HG03196 (cell line): ENCODE results near the gene PLXNB1.

Experiments used
- ATAC-seq: cut with Tn5 transposase; IDR thresholded peaks from one replicate; pipeline ENCODE4 v1.9.1; 2021; ENCODE audit not compliant: unreplicated experiment

The PLXNB1 gene

DNA sequence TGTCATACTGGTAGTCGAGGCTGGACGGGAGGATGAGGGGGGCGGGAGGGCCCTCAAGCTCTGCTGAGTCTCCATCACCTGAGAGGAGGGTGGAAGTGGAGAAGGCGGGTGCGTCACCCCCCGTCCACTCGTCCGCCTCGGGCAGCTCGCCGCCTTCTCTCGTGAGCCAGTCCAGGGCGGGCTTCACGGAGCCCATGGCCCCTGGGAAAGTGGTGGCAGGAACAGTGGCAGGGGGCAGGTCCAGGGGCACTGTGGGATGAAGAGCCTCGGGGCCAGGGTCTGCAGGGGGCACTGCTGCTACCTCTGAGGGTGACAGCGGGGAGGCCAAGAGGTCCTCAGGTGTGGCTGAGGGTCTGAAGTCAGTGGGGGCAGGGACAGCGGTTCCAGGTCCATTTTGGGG lies 10.3 kb downstream of the PLXNB1 start:
- ATAC-seq: no peak

DNA sequence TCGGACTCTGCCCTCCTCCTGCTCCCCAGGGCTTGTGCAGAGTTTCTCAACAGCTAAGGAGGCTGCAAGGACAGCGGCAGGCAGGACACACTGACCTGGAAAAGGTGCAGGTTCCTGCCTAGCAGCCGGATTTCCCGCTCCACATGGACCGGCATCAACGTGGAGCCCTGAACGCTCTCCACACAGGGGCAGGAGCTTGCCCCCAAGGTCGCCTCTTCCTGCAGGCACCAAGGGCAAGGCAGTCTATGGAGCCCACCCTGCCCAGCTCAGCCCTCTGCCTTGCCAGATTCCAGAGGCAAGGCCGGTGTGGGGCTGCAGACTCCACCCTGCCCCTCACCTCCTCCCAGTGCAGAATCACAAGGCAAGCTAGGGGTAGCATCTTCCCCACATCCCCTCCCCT lies 10.7 kb downstream of the PLXNB1 start:
- no peak for ATAC-seq

DNA sequence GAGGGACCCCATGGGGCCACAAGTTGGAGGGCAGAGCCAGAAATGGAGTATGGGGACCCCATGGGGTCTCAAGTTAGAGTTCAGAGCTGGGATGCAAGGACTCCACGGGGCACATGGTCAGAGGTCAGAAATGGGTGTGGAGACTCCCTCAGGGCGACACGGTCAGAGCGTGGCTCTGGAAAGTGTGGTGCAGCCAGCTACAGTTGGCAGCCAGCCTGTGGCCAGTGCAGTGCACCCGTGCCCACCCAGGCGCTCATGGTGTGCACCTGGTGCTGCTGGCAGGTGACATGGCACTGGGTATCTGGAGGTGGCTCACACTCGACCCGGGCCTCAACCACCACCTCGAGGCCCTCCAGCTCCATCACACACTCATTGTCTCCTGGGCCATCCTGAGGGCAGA lies 11.2 kb downstream of the PLXNB1 start:
- ATAC-seq: no peak

DNA sequence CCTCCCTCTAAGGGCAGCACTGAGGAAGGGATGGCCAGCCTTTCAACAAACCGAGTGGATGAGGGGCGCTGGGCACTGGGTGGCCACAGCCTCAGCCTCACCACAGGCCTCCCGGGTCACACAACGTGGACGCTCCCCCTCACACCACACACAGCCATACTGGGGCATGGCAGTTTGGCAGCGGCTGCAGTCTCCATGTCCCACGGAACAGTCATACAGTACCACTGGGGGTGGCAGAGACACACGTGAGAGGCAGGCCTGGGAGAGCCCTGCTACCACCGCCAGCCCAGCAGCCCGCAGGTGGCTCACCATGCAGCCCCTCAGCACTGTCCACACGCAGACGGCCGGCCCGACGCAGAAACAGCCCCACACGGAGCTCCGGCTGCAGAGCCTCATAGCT lies 11.7 kb downstream of the PLXNB1 start:
- ATAC-seq: no peak

DNA sequence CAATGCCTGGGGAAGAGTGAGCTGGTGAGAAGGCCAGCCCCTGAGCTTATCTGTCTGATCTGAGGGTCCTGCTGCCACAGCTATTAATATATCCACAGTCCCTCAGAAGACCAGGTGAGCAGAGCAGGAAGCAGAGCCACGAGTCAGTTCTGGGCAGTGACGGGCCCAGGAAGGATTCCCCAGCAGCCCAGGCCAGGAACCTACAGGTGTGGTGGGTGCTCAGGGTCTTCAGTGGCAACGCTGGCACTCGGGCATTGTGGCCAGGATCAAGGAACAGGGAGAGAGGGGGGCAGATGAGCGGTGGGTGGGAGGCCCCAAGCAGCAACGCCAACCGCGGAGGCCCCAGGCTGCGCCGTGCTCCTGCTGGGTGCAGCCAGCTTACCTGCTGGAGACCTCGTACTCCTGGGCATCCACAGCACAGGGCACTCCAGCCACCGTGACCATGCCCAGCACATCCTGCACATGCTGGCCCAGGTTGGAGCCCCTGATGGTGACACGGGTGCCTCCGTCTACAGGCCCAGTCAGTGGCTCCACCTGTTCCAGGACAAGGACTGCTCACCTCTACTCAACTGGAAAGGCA lies 12.3 kb downstream of the PLXNB1 start:
- ATAC-seq: no peak

DNA sequence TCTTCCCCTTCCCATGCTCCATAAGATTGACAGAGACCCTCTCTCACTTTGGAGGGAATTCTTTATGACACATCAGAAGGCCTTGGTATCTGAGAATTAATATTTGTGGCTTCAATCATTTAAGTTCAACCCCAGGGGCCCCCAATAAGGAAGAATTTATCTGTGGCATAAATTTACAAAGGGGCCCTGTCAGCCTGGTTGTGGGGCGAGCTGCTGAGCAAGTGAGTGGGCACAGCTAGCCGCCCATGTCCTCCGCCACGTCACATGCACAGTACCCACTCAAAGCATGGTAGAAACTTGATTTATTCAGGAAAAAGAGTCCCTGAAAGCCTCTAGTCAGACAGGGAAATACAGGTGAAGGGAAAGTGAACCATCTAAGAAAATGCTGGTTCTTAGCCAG lies 13.3 kb downstream of the PLXNB1 start:
- ATAC-seq: no peak

DNA sequence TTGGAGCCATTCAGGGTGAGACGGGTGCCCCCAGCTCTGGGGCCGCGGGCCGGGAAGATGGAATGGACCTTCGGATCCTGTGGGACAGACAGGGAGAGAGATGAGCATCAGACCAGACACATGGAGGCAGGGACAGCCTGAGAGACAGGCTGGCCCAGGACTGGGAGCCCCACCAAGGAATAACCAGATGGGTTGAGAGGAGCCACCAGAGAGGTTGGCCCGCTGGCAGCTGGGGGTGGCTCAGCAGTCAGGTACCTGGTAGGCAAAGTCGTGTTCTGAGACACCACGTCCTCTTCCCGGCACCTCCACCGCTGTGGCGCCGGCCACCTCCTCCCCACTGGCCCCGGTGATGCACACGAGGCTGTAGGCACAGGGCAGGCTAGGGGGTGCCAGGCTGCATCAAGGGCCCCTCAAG lies 13.8 kb downstream of the PLXNB1 start:
- ATAC-seq: no peak

DNA sequence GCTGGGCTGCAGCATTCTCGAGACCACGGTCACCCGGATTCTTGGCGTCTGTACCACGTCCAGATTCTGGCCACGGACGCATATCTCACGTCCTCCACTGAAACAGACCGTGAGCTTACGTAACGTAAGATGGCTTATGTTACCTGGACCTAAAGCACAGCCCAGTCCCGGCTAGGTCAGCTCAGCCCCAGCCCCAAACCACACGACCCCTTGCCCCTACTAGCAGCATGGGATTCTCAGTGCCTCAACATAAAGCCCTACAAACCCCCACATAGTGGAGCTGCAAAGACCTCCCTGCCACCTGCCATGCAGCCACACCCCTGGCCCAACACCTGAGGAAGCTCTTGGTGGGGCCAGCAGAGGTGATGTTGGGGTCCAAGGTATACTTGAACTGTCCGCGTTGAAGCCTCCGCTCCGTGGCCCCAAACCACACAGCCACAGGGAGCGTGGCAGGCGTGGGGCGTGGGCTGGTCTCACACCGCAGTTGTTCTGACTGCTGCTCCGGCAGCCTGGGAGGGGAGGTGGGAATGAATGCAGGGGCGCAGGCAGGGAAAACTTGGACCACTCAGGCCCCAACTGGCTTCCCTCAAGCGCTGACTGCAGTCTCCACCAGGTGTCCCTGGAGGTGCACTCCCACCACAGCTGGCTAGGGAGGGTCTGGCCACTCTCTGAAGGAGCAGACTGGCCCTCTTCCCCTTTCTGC lies 14.5 kb downstream of the PLXNB1 start:
- ATAC-seq: no peak

DNA sequence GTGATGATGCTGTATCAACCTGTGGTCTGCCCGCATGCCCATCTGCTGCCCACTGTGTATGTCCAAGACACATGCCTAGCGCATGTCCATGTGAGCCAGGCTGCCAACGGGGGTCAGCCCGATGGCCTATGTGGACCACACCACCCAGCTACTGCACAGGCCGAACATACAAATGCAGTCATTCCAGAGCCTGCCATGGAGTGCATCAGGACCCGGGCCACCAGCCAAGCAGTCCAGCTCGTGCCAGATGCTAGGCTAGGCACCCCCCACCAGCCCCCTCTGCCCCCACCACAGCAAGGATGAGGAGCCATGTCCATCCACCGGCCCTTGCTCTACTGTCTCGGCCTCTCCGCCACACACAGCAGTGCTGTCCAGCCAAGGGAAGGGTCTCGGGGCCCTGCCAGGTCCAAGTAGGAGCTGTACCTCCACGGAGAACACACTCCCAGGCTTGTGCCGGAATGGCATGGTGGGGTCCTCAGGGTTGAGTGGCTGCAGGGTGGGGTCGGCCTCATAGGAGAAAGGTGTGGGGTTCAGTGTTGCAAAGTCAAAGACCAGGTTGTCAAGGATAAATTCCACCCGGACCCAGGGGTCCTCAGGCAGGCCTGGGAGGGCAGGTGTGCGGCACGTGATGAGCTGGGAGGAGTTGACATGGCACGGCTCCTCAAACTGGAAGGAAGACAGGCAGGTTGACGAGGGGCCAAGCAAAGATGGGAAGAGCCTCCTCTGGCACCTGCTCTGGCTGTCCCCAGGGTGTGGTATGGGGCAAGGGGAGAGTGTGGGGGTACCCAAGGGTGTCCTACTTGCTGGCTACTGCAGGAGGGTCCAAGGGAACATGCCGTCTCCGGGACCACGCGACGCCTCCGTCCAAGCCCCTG lies 15.3 kb downstream of the PLXNB1 start:
- no peak for ATAC-seq

DNA sequence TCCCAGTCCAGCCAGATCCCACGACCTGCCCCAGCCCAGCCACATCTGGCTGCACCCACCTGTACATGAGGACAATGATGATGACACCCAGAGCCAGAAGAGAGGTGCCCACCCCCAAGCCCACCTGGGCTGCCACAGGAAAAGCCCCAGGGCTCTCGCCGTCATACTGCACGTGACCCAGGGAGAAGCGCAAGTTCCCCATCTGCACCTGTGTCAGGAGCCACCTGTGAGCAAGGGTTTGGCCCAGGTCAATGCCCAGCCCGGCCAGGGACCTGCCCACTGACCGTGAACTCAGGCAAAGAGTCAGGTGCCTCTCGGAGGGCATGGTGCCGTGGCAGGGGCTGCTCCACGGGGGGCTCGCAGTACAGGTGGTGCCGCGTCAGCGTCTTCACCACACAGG lies 16.3 kb downstream of the PLXNB1 start:
- no peak for ATAC-seq

DNA sequence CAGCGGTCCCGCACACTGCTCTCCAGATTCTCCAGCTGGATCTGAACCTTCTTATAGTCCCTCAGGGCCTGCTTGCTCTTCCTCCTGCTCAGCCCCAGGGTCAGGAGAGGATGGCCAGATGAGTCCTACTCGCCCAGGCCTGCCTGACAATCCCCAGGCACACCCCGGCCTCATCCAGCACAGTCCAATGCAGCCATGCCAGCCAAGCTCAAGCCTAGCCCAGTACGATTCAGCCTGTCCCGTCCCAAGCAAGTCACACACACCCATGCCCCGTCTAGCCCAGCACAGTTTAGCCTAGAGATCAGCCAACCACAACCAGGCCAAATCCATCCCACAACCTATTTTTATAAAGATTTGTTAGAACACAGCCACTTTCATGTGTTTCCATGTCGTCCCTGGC lies 16.8 kb downstream of the PLXNB1 start:
- ATAC-seq: no peak

DNA sequence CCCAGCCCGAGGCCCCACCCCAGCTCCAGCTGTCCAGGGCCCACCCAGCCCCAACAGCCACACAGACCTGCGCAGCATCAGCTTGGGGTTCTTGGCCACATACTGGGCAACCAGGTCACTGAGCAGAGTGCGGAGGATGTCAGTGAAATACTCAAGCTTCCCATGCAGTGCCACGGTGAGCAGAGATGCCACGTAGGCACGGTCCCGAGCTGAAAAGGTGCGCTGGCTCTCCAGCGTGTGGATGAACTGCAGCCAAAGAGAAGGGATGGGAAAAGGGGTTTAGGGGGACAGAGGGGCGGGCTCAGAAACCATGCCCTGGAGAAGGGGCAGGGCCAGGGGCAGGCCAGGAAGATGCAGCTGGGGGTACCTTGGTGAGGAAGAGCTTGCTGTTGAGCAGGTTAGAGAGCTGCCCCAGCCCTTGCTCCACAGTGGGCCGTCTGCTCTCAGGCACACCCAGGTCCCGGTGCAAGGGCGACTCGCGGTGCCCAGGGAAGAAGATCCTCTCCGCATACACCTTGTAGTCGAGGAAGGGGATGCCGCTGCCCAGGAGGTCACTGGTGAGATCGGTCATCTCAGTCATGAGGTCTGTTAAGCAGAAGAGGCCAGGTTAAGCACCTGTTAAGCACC lies 17.4 kb downstream of the PLXNB1 start:
- no peak for ATAC-seq

DNA sequence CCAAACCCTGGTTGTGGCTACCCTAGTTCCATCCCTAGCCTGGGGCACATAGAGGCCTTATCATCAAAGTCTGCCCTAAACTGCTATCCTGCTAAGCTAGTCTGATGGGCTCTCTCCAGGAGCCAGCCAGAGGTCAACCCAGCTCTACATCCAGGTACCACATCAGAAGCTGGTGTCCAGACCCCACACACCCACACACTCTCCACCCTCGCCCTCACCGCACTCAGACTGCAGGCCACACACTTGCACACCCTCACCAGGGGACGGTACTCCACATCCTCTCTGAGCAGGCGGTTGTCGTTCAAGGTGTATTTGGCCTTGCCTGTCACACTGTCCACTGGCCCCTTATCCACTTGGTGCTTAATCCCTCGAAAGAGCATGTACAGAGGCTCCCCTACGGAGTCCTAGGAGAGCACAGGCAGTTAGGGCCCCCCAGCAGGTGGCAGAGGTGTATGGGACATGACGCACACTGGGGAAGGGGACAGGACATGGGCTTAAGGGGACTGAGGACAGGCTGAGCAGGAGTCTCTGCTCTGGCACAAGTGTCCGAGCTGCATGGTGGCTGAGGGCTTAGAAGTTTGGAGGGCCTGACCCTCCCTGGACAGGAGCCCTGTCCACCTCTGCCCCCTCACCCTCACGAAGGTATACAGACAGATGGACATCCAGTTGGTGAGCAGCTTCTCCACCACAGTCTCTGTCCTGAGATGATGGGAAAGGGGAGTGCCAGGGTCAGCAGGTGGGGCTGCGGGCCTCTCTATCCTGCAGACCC lies 18.1 kb downstream of the PLXNB1 start:
- no peak for ATAC-seq

DNA sequence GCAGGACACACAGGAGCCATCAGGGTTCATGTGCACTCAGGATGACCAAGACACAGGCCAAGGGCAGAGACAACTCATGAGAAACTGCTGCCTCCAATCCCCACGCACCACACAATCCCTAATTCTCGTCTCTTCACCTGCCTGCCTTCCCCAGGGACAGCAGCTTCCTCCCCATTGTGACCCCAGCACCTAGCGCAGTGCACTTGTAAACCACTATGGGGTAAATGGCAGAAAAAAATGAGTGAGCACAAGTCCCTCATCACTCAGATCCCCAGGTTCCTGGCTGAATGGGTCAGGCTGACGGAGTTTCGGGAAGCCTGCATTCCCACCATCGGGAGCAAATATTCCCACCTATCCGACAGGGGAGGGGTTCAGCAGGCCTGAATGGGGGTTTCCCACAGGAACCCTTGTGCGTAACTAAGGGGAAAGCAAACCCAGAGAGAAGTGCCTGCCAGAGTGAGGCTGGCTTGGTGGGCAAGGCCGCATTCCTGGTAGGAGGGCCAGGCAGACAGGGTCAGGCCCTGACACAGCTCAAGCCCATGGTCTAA lies 18.8 kb downstream of the PLXNB1 start:
- ATAC-seq: no peak

DNA sequence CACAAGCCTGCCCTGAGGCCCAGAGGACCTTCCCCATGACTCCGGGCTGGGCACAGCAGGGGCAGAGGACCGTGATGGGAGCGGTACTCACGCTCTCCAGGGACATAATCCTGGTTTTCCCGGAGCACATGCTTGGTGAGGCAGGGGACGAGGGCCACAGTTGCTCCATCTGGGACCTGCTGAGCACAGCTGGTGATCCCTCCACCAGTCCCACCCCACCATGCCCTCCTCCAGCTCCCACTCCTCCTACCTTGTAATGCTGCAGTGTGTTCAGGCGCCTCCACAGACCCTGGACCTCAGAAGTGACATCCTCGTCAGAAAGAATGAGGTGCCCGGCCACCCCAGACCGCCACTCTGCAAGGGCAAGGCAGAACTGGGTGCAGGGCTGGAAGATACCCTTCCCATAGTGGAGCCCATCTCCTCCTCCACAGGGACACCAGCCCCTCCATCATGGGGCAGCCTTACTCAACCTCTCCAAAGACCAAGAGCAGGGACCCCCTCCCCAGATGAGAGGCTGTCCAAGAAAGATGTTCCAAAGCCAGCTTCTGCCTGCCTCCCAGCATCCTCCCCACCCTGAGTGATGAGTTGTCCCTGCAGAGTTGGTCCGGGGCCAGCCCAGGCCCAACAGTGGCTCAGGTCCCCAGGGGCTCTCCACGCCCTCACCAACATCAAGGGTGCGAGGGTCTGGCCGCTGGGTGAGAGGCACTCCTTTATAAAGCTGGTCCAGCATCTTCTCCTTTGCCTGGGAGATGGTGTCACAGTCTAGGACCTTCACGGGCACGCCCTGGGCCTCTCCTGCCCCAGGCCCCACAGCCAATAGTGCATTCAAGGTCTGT lies 19.5 kb downstream of the PLXNB1 start:
- ATAC-seq: no peak

DNA sequence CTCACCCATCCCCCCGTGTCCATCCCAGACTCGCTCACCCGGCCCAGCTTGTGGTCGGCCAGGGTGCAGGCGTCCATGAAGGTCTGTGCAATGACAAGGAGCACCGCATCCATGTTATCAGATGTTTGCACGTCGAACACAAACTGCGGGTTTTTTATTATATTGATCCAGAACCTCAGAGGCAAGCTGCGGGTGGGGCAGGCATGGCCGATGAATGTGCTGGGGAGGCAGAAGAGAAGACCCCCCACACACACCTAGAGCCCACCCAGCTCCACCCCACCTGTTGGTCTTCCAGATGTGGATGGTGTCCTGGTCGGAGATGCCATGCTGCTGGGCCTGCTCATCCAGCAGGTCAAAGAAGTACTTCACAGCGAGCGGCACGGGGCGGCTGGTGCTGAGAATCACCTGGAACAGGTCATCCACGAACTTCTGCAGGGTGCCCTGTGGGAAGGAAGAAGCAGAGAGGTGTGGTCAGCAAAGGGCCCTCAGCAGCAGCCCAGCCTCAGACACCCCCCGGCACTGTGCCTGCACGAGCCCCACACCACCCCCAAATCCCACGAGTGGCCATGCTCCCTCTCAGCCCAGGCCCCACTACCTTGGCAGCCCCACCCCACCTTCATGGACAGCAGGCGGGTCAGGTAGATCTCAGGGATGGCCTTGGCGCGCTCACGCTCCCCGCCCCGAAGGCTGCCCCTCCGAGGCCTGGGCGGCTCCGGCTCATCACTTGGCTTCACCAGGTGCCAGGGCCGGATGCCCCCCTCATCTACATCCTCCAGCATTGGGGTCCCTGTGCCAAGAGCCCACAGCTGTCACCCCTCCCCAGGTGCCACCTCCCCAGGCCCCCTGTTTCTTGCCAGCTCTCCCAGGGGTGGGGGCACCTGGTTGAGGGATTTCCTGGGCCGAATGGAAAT lies 20.3 kb downstream of the PLXNB1 start:
- ATAC-seq: no peak

DNA sequence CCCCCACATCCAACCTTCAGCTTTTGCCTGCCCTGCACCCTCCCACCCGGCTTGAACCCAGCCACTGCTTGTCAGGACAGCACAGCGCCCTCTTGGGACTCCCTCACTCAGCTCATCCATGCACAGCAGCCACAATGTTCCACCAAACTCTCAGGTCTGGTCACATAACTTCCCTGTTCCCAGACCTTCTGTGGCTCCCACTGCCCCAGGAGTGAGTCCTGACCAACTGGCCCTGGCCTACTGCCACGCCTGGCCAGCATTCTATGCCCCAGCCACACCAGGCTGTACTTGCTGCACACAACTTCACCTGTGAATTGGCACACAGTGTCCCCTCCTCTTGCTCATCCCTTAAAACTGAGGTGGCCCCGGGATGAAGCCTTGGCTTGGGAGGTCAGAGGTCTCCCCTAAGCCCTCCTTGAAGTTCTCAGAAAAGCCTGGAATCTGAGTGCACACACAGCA lies 21.0 kb downstream of the PLXNB1 start:
- ATAC-seq: no peak

DNA sequence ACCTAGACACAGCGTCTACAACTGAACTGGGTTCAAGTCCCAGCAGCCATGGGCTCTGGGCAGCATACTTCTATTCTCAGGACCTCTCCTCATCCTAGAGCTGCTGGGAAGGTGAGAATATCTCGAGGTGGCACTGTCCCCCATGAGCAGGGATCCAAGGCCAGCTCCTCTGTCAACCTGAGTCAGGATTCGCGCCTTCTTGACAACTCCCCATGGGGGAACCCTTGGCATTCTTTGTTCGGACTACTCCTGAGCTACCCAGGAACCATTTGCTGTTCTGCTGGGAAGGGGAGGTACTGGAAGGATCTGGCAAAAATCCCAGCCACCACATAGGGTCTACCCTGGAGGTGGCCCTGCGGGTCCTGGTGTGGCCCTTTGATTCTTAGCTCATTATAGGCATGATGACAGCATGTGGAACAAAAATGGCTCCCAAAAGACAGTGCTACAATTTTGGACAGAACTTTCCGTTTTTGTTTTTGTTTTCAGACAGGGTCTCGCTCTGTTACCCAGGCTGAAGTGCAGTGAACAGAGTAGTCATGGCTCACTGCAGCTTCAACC lies 22.3 kb downstream of the PLXNB1 start:
- ATAC-seq: no peak
